HepG2 (cell line): ENCODE data around the gene FGF19. TPM values are rescaled to one million over a fixed set of nuclear protein-coding genes. Genes with fewer than 3 reads are reported as not detected.
A peak's percentile ranks its signal among the peaks of the same experiment; 100 is the strongest.

Experiments used
- ARID5B ChIP-seq: IDR thresholded peaks from 2 replicates; pipeline ENCODE4 v1.4.0; 2020; ENCODE audit warnings: mild to moderate bottlenecking, missing genetic modification reagents
- ATM ChIP-seq: fragments of 450-650 bp; IDR thresholded peaks from 2 replicates; pipeline ENCODE4 v1.7.1; 2017; ENCODE audit warnings: mild to moderate bottlenecking, borderline replicate concordance
- ATRX ChIP-seq: sonication (generic); formaldehyde crosslinking; IDR thresholded peaks from 2 replicates; pipeline ENCODE4 v1.4.0; 2020; ENCODE audit warnings: missing genetic modification reagents, borderline replicate concordance
- FOXJ3 ChIP-seq: sonication (generic); formaldehyde crosslinking; IDR thresholded peaks from 2 replicates; pipeline ENCODE4 v1.4.0; 2020; ENCODE audit warnings: missing genetic modification reagents, mild to moderate bottlenecking, borderline replicate concordance
- GTF3A ChIP-seq: sonication (generic); formaldehyde crosslinking; conservative IDR thresholded peaks from 2 replicates; pipeline ENCODE4 v1.4.0; 2020; ENCODE audit warnings: mild to moderate bottlenecking, missing genetic modification reagents
- HOXA3 ChIP-seq: sonication (generic); formaldehyde crosslinking; IDR thresholded peaks from 2 replicates; pipeline ENCODE4 v1.5.0; 2020; ENCODE audit warnings: missing genetic modification reagents
- LCORL ChIP-seq, 2 experiments: fragments of 450-650 bp in 1 of 2; sonication (generic) in 1 of 2; formaldehyde crosslinking in 1 of 2; IDR thresholded peaks; 2 replicates each; pipeline versions ENCODE4 v1.5.0 to v1.6.1; 2017 to 2020; ENCODE audit warnings: antibody characterized with exemption in 1 of 2, missing genetic modification reagents in 1 of 2
- NCOA2 ChIP-seq: sonication (generic); formaldehyde crosslinking; IDR thresholded peaks from 2 replicates; pipeline ENCODE4 v1.8.0; 2022; ENCODE audit warnings: inconsistent platforms
- PITX1 ChIP-seq: sonication (generic); formaldehyde crosslinking; IDR thresholded peaks from 2 replicates; pipeline ENCODE4 v1.5.1; 2020; ENCODE audit warnings: mild to moderate bottlenecking, missing genetic modification reagents
- RAD21 ChIP-seq: fragments of 450-650 bp; formaldehyde crosslinking; IDR thresholded peaks from 2 replicates; pipeline ENCODE4 v1.5.0; 2020; ENCODE audit warnings: mild to moderate bottlenecking
- REPIN1 ChIP-seq: sonication (generic); formaldehyde crosslinking; IDR thresholded peaks from 2 replicates; pipeline ENCODE4 v1.8.0; 2022; ENCODE audit warnings: missing genetic modification reagents, low read depth, mild to moderate bottlenecking, borderline replicate concordance
- RFXANK ChIP-seq: IDR thresholded peaks from 2 replicates; pipeline ENCODE4 v1.6.1; 2016
- RXRA ChIP-seq: sonication (generic); formaldehyde crosslinking; IDR thresholded peaks from 2 replicates; pipeline ENCODE4 v1.5.1; 2020; ENCODE audit warnings: missing genetic modification reagents
- ZFX ChIP-seq: sonication (generic); formaldehyde crosslinking; IDR thresholded peaks from 2 replicates; pipeline ENCODE4 v1.4.0; 2020; ENCODE audit warnings: mild to moderate bottlenecking, low read depth, missing genetic modification reagents, moderate library complexity
- ZNF143 ChIP-seq: sonication (generic); formaldehyde crosslinking; IDR thresholded peaks from 2 replicates; pipeline ENCODE4 v1.4.0; 2020; ENCODE audit warnings: missing genetic modification reagents
- ZNF75D ChIP-seq: sonication (generic); formaldehyde crosslinking; IDR thresholded peaks from 2 replicates; pipeline ENCODE4 v1.8.1; 2023; ENCODE audit warnings: missing genetic modification reagents, mild to moderate bottlenecking, borderline replicate concordance
- ZSCAN31 ChIP-seq: sonication (generic); formaldehyde crosslinking; IDR thresholded peaks from 2 replicates; pipeline ENCODE4 v1.5.0; 2020; ENCODE audit warnings: low read depth, mild to moderate bottlenecking, missing genetic modification reagents
- ZZZ3 ChIP-seq: sonication (generic); formaldehyde crosslinking; IDR thresholded peaks from 2 replicates; pipeline ENCODE4 v1.4.0; 2020; ENCODE audit warnings: missing genetic modification reagents, mild to moderate bottlenecking, borderline replicate concordance
- polyA plus RNA-seq, 8 experiments: library from polyadenylated mRNA; depleted of rRNA in 3 of 8; stranded (reverse) in 7 of 8; unstranded in 1 of 8; fragments of >200 nt; fragmentation: Illumina TruSeq in 4 of 8; extraction: Trizol in 4 of 8; gene quantifications; 2 replicates each; pipeline versions ENCODE4 v1.2.1 to v1.2.3, GENCODE V29; 2011 to 2016; ENCODE audit warnings: low read depth in 4 of 8, missing spikeins in 1 of 8, mixed read lengths in 1 of 8; ENCODE audit not compliant: insufficient read depth in 1 of 8
- total RNA-seq, 5 experiments: library from RNA; depleted of rRNA; stranded (reverse); fragments of >200 nt; fragmentation: Illumina TruSeq; extraction: Trizol; gene quantifications; 2 replicates each; pipeline ENCODE4 v1.2.3, GENCODE V29; 2016; ENCODE audit warnings: low read depth in 1 of 5
- TF ChIP-seq, protein P1 (sequence below): sonication (generic); formaldehyde crosslinking; IDR thresholded peaks from 2 replicates; pipeline ENCODE4 v1.4.0; 2020; ENCODE audit warnings: missing genetic modification reagents
- TF ChIP-seq, protein P2 (sequence below): sonication (generic); formaldehyde crosslinking; IDR thresholded peaks from 2 replicates; pipeline ENCODE4 v1.4.0; 2020; ENCODE audit warnings: missing genetic modification reagents

Gene FGF19
- total and polyA plus RNA-seq, 2 of the 13 experiments (the other 11 are each of a cell fraction or from before 2014, with no cell fraction given) = 0.07 TPM; not detected in 1

DNA sequence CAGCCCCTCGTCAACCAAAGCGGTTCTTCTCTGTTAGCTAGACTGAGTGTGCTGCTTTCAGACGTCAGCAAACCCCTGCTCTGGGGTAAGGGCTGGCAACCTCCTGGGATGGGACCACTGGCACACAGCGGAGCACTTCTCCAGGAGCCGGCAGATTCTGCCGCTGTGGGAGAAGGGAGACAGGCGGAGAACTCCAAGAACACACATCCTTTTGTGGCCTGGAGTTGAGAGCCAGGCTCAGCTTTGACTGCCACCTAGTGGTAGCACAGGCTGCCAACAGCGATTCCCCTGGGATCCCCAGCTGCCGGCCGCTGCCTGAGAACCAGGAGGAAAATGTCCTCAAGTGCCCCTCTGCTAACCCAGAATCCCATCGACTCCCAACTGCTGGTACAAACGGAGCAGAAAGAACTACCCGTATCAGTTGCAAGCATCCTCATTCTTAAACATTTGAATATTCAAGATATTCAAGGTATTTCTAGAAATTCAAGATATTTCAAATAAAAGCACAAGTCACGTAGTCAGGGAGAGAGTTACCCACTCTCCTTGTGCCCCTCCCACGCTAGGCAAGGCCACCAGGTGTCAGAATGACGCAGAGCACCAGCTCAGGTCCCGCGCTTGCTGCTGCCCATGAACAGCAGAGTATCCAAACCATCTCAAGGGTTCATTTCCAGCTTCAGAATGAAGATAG, 33.5 kb downstream of the FGF19 start (continued):
- TF ChIP-seq, protein P1, sequence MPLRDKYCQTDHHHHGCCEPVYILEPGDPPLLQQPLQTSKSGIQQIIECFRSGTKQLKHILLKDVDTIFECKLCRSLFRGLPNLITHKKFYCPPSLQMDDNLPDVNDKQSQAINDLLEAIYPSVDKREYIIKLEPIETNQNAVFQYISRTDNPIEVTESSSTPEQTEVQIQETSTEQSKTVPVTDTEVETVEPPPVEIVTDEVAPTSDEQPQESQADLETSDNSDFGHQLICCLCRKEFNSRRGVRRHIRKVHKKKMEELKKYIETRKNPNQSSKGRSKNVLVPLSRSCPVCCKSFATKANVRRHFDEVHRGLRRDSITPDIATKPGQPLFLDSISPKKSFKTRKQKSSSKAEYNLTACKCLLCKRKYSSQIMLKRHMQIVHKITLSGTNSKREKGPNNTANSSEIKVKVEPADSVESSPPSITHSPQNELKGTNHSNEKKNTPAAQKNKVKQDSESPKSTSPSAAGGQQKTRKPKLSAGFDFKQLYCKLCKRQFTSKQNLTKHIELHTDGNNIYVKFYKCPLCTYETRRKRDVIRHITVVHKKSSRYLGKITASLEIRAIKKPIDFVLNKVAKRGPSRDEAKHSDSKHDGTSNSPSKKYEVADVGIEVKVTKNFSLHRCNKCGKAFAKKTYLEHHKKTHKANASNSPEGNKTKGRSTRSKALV (CRISPR knock-in tag) = peak; percentile 65; the same call in 1 of the 2 replicates
- TF ChIP-seq FOXJ3 (CRISPR knock-in tag) = peak; percentile 51; the same call in 1 of the 2 replicates
- 0 out of 2 replicates have a peak, but pooled peaks have one; percentile 13 for TF ChIP-seq ZSCAN31
- TF ChIP-seq RXRA (CRISPR knock-in tag) = peak; percentile 65; the same call in 1 of the 2 replicates
- peak; percentile 50; the same call in 1 of the 2 replicates for TF ChIP-seq ZFX
- peak; percentile 35; the same call in 1 of the 2 replicates for TF ChIP-seq REPIN1
- TF ChIP-seq LCORL (IDR thresholded peaks at IDR 0.05) = no peak
- TF ChIP-seq LCORL (CRISPR knock-in tag; IDR thresholded peaks at IDR 0.05) = peak; percentile 47; the same call in 1 of the 2 replicates
- TF ChIP-seq RFXANK (CRISPR knock-in tag) = 0 out of 2 replicates have a peak, but pooled peaks have one; percentile 42
- peak; percentile 71 for TF ChIP-seq HOXA3 (CRISPR knock-in tag)
- TF ChIP-seq ARID5B = peak; percentile 33
- TF ChIP-seq ATM = no peak
- TF ChIP-seq PITX1 (CRISPR knock-in tag) = 0 out of 2 replicates have a peak, but pooled peaks have one; percentile 19
- no peak for TF ChIP-seq ZNF75D (CRISPR knock-in tag)
- peak; percentile 95 for TF ChIP-seq RAD21 (CRISPR knock-in tag)
- TF ChIP-seq ATRX (CRISPR knock-in tag) = no peak
- TF ChIP-seq ZZZ3 = no peak
- peak; percentile 49; the same call in 1 of the 2 replicates for TF ChIP-seq ZNF143 (CRISPR knock-in tag)
- TF ChIP-seq GTF3A (CRISPR knock-in tag) = no peak
- 0 out of 2 replicates have a peak, but pooled peaks have one; percentile 43 for TF ChIP-seq NCOA2
- TF ChIP-seq, protein P2, sequence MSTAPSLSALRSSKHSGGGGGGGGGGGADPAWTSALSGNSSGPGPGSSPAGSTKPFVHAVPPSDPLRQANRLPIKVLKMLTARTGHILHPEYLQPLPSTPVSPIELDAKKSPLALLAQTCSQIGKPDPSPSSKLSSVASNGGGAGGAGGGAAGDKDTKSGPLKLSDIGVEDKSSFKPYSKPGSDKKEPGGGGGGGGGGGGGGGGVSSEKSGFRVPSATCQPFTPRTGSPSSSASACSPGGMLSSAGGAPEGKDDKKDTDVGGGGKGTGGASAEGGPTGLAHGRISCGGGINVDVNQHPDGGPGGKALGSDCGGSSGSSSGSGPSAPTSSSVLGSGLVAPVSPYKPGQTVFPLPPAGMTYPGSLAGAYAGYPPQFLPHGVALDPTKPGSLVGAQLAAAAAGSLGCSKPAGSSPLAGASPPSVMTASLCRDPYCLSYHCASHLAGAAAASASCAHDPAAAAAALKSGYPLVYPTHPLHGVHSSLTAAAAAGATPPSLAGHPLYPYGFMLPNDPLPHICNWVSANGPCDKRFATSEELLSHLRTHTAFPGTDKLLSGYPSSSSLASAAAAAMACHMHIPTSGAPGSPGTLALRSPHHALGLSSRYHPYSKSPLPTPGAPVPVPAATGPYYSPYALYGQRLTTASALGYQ (CRISPR knock-in tag) = 0 out of 2 replicates have a peak, but pooled peaks have one; percentile 20
